Astrocyte of the cerebellum (primary cell): ENCODE data around the gene CUEDC1.

Experiments
- DNase-seq: peaks from one replicate; pipeline ENCODE4 v3.0.0-alpha.2; 2011; ENCODE audit warnings: low read depth
- H3K4me3 ChIP-seq: 2 replicates; pipeline ENCODE4 v1.5.1; 2011; ENCODE audit warnings: mild to moderate bottlenecking, low read depth, low read length, moderate library complexity
- in situ Hi-C: cut with HindIII; loops from 2 replicates; pipeline ENCODE4 v1.10.0; 2017; ENCODE audit warnings: low sequenced_read_pairs
- TF ChIP-seq, protein P1 (sequence below): IDR thresholded peaks from 2 replicates; pipeline ENCODE4 v1.5.1; 2012; ENCODE audit warnings: low read length, low read depth, moderate library complexity, mild to moderate bottlenecking; ENCODE audit errors: missing control alignments

CUEDC1 gene, protein sequence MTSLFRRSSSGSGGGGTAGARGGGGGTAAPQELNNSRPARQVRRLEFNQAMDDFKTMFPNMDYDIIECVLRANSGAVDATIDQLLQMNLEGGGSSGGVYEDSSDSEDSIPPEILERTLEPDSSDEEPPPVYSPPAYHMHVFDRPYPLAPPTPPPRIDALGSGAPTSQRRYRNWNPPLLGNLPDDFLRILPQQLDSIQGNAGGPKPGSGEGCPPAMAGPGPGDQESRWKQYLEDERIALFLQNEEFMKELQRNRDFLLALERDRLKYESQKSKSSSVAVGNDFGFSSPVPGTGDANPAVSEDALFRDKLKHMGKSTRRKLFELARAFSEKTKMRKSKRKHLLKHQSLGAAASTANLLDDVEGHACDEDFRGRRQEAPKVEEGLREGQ

DNA sequence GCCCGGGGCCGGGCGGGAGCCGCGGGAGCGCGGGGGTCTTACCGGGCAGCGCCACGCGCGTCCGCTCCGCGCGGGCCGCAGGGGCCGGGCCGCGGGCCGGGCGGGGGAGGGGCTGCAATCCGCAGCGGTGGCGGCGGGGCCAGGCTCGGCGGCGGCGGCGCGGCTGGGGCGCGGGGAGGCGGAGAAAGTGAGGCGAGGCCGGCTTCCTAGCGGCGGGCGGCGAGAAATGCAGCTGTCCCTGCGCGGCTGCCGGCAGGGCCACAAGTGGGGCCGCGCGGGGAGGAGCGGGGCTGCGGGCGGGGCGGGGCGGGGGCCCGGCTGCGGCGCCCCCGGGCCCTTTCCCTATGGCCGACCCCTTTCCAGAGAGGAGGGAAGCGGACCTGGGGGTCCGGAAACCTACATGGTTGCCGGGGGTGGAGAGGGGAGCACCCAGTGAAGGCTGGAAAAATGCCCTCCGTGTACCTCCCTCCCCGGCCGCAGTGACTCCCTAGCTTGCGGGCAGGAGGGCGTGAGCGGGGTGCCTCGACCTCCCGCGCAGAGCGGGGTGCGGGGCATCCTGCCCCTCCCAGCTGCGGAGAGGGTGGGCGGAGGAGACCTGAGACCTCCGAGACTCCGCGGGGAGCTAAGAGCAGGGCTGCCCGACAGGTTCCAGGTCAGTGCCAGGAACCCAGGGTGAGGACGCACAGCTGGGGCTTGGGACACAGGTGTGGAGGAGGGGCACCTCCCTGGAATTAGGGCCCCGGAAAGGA, at the start of gene CUEDC1:
Gene CUEDC1, minus strand, starts transcription at position 230 of the 749 bp plus-strand sequence. CDS start 69,848 bp downstream, outside the sequence.
- TF ChIP-seq, protein P1, sequence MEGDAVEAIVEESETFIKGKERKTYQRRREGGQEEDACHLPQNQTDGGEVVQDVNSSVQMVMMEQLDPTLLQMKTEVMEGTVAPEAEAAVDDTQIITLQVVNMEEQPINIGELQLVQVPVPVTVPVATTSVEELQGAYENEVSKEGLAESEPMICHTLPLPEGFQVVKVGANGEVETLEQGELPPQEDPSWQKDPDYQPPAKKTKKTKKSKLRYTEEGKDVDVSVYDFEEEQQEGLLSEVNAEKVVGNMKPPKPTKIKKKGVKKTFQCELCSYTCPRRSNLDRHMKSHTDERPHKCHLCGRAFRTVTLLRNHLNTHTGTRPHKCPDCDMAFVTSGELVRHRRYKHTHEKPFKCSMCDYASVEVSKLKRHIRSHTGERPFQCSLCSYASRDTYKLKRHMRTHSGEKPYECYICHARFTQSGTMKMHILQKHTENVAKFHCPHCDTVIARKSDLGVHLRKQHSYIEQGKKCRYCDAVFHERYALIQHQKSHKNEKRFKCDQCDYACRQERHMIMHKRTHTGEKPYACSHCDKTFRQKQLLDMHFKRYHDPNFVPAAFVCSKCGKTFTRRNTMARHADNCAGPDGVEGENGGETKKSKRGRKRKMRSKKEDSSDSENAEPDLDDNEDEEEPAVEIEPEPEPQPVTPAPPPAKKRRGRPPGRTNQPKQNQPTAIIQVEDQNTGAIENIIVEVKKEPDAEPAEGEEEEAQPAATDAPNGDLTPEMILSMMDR, result no peak
- H3K4me3 ChIP-seq, result peak within 1 kb of the TSS; percentile 67
- no peak for DNase-seq
- in situ Hi-C loops, result no loop called here

DNA sequence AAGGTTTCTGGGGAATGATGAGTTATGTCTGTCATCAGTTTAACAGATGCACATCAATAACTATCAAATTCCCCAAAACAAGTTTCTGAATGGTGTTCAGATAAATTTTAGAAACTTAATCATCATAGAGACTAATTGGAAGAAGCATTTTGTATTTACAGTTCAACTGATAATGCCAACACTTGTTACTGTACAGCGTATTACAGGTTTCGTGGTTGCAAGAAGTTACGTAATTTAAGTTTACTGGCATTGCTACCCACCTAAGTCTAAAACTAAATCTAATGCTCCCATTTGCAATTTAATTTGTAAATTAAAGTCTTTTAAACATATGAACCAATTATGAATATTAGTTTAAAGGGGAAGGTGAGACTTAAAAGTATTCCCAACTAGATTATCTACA, 48.8 kb upstream of the CUEDC1 start:
- H3K4me3 ChIP-seq, result no peak overlapping the region
- in situ Hi-C loops, result no loop called here

DNA sequence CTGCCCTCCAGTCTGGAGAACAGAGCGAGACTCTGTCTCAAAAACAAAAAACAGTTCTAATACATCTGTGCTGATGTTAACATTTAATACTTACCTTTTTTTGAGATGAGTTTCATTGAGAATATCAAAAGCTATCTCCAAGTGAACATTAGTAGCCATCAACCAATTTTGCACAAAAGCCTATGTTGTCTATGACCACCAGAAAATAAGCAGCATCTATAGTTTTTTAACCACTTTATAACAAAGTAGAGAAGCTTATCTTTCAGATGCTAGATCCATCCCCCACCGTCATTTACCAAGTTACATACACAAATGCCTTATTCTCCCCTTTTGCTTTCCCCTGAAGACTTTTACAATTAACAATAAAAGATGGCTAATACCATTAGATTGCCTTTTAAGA, 47.8 kb upstream of the CUEDC1 start:
- in situ Hi-C loops, result no loop called here
- TF ChIP-seq, protein P1, result no peak
- DNase-seq, result no peak

More for the DNA sequence above, 48.8 kb upstream of the CUEDC1 start:
- TF ChIP-seq, protein P1, result no peak
- DNase-seq, result no peak

DNA sequence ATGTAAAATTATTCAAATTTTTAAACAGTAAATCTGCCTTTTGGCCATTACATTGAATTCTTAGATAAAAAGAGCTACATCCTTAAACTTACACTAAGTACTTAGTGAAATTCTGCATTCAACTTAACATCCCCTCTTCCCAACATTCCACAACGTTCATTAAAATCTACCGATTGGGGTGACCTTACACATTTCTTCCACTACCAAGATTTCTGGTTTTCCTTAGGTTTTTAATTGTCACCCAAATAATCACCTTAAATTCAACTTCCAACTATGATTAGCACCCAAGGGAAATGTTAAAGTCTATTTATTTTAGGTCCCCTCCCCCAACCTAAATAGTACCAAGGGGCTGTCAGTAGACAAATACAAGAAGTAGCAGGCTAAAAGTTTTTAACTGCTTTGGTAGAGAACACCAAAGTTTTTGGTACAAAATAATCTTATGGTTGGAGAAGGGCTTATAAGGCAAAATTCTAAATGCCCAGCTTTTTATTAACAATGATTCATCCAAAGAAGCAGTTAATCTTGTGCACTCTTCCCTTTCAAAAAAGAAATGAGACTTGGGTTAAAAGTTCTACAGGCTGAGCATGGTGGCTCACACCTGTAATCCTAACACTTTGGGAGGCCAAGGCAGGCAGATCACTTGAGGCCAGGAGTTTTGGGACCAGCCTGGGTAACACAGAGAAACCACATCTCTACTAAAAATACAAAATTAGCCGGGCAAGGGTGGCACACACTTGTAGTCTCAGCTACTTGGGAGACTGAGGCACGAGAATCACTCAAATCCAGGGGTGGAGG, 47.1 kb upstream of the CUEDC1 start:
- TF ChIP-seq, protein P1, result no peak
- in situ Hi-C loops, result no loop called here
- H3K4me3 ChIP-seq, result no peak overlapping the region
- no peak for DNase-seq

More for the DNA sequence above, 47.8 kb upstream of the CUEDC1 start:
- H3K4me3 ChIP-seq, result no peak overlapping the region

DNA sequence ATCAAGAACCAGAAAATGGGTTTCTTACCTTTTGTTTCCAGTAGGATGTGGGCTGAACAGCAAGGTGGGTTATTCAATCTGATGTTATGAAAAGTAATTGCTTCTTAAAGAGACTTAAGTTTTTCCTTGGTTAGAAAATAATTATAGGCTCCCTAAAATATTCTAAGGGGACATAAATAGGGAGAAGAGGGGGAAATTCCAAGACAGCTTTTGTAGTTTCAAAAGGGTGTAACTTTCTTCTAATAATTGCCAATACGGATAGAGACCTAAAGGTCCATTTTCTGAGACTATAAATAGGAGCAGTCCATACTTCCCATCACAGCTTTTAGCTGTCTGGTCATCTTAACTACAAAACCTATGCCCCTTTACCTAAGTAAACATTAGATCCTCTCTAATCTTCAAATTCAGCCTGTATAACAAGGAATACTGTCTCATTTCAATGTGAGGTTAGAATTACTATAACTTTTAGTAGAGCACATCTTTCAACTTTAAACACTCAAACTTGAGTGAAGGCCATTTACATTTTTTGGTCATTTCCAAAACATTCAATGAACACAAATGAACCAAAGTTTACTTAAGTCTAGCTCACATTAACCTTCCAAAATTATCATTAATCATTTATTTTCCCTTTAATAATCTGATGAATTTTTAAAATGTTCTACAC, 46.4 kb upstream of the CUEDC1 start:
- no peak overlapping the region for H3K4me3 ChIP-seq
- no peak for DNase-seq
- TF ChIP-seq, protein P1, result no peak
- in situ Hi-C loops, result no loop called here

DNA sequence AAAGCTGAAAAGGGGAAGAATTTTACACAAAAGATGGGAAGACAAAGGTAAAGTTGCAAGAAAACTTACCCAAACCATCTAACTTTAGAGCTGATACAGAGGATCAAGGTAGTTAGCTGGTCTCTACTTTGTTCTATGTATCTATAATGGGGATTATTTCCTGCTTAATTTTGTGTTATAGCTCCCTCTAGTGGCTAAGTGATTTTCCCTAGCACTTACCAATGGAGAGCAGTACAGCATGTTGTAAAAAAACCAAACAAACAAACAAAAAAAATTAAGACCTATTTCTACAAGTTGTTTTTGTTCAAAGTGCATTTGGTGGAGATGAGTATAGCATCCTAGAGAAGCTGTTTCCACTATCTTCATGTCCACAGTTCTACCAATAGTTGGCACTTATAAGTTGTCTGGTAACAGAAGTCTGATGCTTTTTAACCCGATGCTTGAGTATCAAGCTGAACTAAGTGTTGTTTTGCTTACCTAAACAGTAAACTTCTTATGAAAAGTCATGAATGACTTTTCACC, 44.3 kb upstream of the CUEDC1 start:
- H3K4me3 ChIP-seq, result no peak overlapping the region
- DNase-seq, result peak; percentile 65
- in situ Hi-C loops, result no loop called here
- TF ChIP-seq, protein P1, result peak; percentile 61
